ENCODE measurements around the gene CERS5. TPM values are rescaled to one million over a fixed set of nuclear protein-coding genes. Genes with fewer than 3 reads are reported as not detected.

Gene CERS5
- polyA plus RNA-seq, 1 of the 3 experiments (the other 2 are of a cell fraction) = 56.9 TPM

- TF ChIP-seq REST (IDR thresholded peaks at IDR 0.05; ENCODE audit: low read depth, low read length) = no peak
- peak; percentile 5; the same call in 1 of the 2 replicates for TF ChIP-seq FOSL2 (IDR thresholded peaks at IDR 0.05; ENCODE audit: borderline replicate concordance, low read depth)
- TF ChIP-seq MXI1 (IDR thresholded peaks at IDR 0.05; ENCODE audit: low read depth, low read length) = no peak
- no peak for TF ChIP-seq GATA2 (CRISPR knock-in tag; IDR thresholded peaks at IDR 0.05)
- TF ChIP-seq IRF3 (IDR thresholded peaks at IDR 0.05; ENCODE audit: low read depth, low read length) = no peak
- no peak for TF ChIP-seq SMC3 (IDR thresholded peaks at IDR 0.05; ENCODE audit: low read depth, low read length)
- TF ChIP-seq YY1 (IDR thresholded peaks at IDR 0.05; ENCODE audit: low read depth) = no peak
- peak; percentile 36; the same call in 1 of the 2 replicates for TF ChIP-seq JUND (IDR thresholded peaks at IDR 0.05)
- no peak for TF ChIP-seq ZBTB33 (IDR thresholded peaks at IDR 0.05; ENCODE audit: borderline replicate concordance, low read depth)
- TF ChIP-seq NFIC (IDR thresholded peaks at IDR 0.05; ENCODE audit: borderline replicate concordance) = peak; percentile 8; the same call in 1 of the 2 replicates
- TF ChIP-seq RAD21 (IDR thresholded peaks at IDR 0.05; ENCODE audit: low read length) = no peak
- no peak for TF ChIP-seq FOXJ3 (CRISPR knock-in tag; IDR thresholded peaks at IDR 0.05)
- no peak for TF ChIP-seq ELF1 (IDR thresholded peaks at IDR 0.05)
- TF ChIP-seq RXRA (IDR thresholded peaks at IDR 0.05; ENCODE audit: borderline replicate concordance, low read depth) = no peak; the same call in 1 of the 2 replicates
- TF ChIP-seq USF1 (IDR thresholded peaks at IDR 0.05; ENCODE audit: borderline replicate concordance, low read depth) = no peak
- no peak for TF ChIP-seq USF2 (IDR thresholded peaks at IDR 0.05; ENCODE audit: borderline replicate concordance, low read depth, low read length)
- TF ChIP-seq MAX (IDR thresholded peaks at IDR 0.05; ENCODE audit: low read depth) = no peak
- no peak for TF ChIP-seq RCOR1 (IDR thresholded peaks at IDR 0.05; ENCODE audit: low read length)
- no peak for TF ChIP-seq EZH2phosphoT487 (IDR thresholded peaks at IDR 0.05; ENCODE audit: borderline replicate concordance, low read depth)
- no peak for TF ChIP-seq RFX5 (IDR thresholded peaks at IDR 0.05; ENCODE audit: low read length)
- no peak for TF ChIP-seq MEF2A (IDR thresholded peaks at IDR 0.05; ENCODE audit: borderline replicate concordance, low read depth)
Observed at GRCh38 chr12:50187084-50187900, 20.1 kb upstream of the CERS5 start (continued).
